GM15510 (cell line): ENCODE results near the gene IFNGR1.

ENCODE experiments used
- POLR2A ChIP-seq: IDR thresholded peaks from 3 replicates; pipeline ENCODE4 v1.6.1; 2011; ENCODE audit warnings: borderline replicate concordance; ENCODE audit not compliant: insufficient read length; ENCODE audit errors: extremely low read depth

The IFNGR1 gene

GRCh38 chr6:137218917-137219663, at the start of gene IFNGR1:
Gene IFNGR1 (minus strand): TSS chr6:137219385. CDS start chr6:137219327, 58 bp downstream.
- peak; percentile 88 for TF ChIP-seq POLR2A

- TF ChIP-seq POLR2A = no peak
Observed at GRCh38 chr6:137268911-137269310, 49.7 kb upstream of the IFNGR1 start.

GRCh38 chr6:137266309-137266586, 47.1 kb upstream of the IFNGR1 start:
- TF ChIP-seq POLR2A = no peak

GRCh38 chr6:137265561-137266308, 46.5 kb upstream of the IFNGR1 start:
- TF ChIP-seq POLR2A = no peak

GRCh38 chr6:137264311-137265075, 45.3 kb upstream of the IFNGR1 start:
- TF ChIP-seq POLR2A = no peak

GRCh38 chr6:137261761-137262160, 42.6 kb upstream of the IFNGR1 start:
- no peak for TF ChIP-seq POLR2A

GRCh38 chr6:137261361-137261760, 42.2 kb upstream of the IFNGR1 start:
- no peak for TF ChIP-seq POLR2A

GRCh38 chr6:137260217-137260616, 41.0 kb upstream of the IFNGR1 start:
- TF ChIP-seq POLR2A = no peak

GRCh38 chr6:137259349-137259748, 40.2 kb upstream of the IFNGR1 start:
- no peak for TF ChIP-seq POLR2A

- TF ChIP-seq POLR2A = no peak
Observed at GRCh38 chr6:137258170-137258569, 39.0 kb upstream of the IFNGR1 start.

GRCh38 chr6:137256350-137257103, 37.3 kb upstream of the IFNGR1 start:
- TF ChIP-seq POLR2A = no peak

- TF ChIP-seq POLR2A = no peak
Observed at GRCh38 chr6:137254966-137255365, 35.8 kb upstream of the IFNGR1 start.

- TF ChIP-seq POLR2A = no peak
Observed at GRCh38 chr6:137248702-137249101, 29.5 kb upstream of the IFNGR1 start.

GRCh38 chr6:137247724-137248123, 28.5 kb upstream of the IFNGR1 start:
- TF ChIP-seq POLR2A = no peak

GRCh38 chr6:137246791-137247202, 27.6 kb upstream of the IFNGR1 start:
- no peak for TF ChIP-seq POLR2A
